ENCODE data around the gene NFASC. TPM values are rescaled to one million over a fixed set of nuclear protein-coding genes. Genes with fewer than 3 reads are reported as not detected.

Gene NFASC
- total and polyA plus RNA-seq, 9 of the 15 experiments (the other 6 are each of a cell fraction or from before 2014, with no cell fraction given): 0.03 to 0.16 (median 0.06) TPM; not detected in 6

GRCh38 chr1:205032508-205032907, 161.8 kb downstream of the NFASC start (continued):
- no peak for TF ChIP-seq REST (IDR thresholded peaks at IDR 0.05; ENCODE audit: borderline replicate concordance)
- no peak for TF ChIP-seq REST (CRISPR knock-in tag; IDR thresholded peaks at IDR 0.05; ENCODE audit: low read depth)
- TF ChIP-seq MEF2A (IDR thresholded peaks at IDR 0.05; ENCODE audit: control insufficient read depth, low read depth, low read length): no peak
- TF ChIP-seq IRF2 (CRISPR knock-in tag; IDR thresholded peaks at IDR 0.05): no peak
- TF ChIP-seq, protein P1, sequence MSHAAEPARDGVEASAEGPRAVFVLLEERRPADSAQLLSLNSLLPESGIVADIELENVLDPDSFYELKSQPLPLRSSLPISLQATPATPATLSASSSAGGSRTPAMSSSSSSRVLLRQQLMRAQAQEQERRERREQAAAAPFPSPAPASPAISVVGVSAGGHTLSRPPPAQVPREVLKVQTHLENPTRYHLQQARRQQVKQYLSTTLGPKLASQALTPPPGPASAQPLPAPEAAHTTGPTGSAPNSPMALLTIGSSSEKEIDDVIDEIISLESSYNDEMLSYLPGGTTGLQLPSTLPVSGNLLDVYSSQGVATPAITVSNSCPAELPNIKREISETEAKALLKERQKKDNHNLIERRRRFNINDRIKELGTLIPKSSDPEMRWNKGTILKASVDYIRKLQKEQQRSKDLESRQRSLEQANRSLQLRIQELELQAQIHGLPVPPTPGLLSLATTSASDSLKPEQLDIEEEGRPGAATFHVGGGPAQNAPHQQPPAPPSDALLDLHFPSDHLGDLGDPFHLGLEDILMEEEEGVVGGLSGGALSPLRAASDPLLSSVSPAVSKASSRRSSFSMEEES (CRISPR knock-in tag; IDR thresholded peaks at IDR 0.05): no peak
- no peak for TF ChIP-seq PCBP2 (IDR thresholded peaks at IDR 0.05; ENCODE audit: low read depth, low read length, poor library complexity, severe bottlenecking)
- TF ChIP-seq ZFPM2 (CRISPR knock-in tag; IDR thresholded peaks at IDR 0.05): no peak
- no peak for TF ChIP-seq KLF13 (tag; IDR thresholded peaks at IDR 0.05; ENCODE audit: borderline replicate concordance, low read depth)
- TF ChIP-seq PRDM10 (IDR thresholded peaks at IDR 0.05; ENCODE audit: partially characterized antibody): no peak
- TF ChIP-seq ZNF785 (CRISPR knock-in tag; IDR thresholded peaks at IDR 0.05): no peak
- no peak for TF ChIP-seq PHTF2 (CRISPR knock-in tag; IDR thresholded peaks at IDR 0.05)
- TF ChIP-seq NONO (IDR thresholded peaks at IDR 0.05; ENCODE audit: low read depth in 2 of 2, low read length in 1 of 2): no peak
- no peak for TF ChIP-seq HNRNPH1 (optimal IDR thresholded peaks at IDR 0.05; ENCODE audit: low read depth, low read length)

All from K562 (cell line).